ENCODE measurements around the gene TMEM132C.

Gene TMEM132C

GRCh38 chr12:128445415-128446127, 178.6 kb downstream of the TMEM132C start:
- DNase-seq (ENCODE audit: low read depth), result no peak
- TF ChIP-seq, protein P1, sequence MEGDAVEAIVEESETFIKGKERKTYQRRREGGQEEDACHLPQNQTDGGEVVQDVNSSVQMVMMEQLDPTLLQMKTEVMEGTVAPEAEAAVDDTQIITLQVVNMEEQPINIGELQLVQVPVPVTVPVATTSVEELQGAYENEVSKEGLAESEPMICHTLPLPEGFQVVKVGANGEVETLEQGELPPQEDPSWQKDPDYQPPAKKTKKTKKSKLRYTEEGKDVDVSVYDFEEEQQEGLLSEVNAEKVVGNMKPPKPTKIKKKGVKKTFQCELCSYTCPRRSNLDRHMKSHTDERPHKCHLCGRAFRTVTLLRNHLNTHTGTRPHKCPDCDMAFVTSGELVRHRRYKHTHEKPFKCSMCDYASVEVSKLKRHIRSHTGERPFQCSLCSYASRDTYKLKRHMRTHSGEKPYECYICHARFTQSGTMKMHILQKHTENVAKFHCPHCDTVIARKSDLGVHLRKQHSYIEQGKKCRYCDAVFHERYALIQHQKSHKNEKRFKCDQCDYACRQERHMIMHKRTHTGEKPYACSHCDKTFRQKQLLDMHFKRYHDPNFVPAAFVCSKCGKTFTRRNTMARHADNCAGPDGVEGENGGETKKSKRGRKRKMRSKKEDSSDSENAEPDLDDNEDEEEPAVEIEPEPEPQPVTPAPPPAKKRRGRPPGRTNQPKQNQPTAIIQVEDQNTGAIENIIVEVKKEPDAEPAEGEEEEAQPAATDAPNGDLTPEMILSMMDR (conservative IDR thresholded peaks at IDR 0.05; ENCODE audit: low read depth, low read length), result no peak
- no peak overlapping the region for H3K4me3 ChIP-seq (ENCODE audit: low read depth, low read length)

GRCh38 chr12:128449146-128449894, 182.3 kb downstream of the TMEM132C start:
- no peak for DNase-seq (ENCODE audit: low read depth)
- TF ChIP-seq, protein P1 (conservative IDR thresholded peaks at IDR 0.05; ENCODE audit: low read depth, low read length), result no peak
- no peak overlapping the region for H3K4me3 ChIP-seq (ENCODE audit: low read depth, low read length)

GRCh38 chr12:128450810-128451209, 183.8 kb downstream of the TMEM132C start:
- TF ChIP-seq, protein P1 (conservative IDR thresholded peaks at IDR 0.05; ENCODE audit: low read depth, low read length), result no peak
- no peak for DNase-seq (ENCODE audit: low read depth)
- H3K4me3 ChIP-seq (ENCODE audit: low read depth, low read length), result no peak overlapping the region

- H3K4me3 ChIP-seq (ENCODE audit: low read depth, low read length), result no peak overlapping the region
- DNase-seq (ENCODE audit: low read depth), result no peak
- TF ChIP-seq, protein P1 (conservative IDR thresholded peaks at IDR 0.05; ENCODE audit: low read depth, low read length), result no peak
Measured at GRCh38 chr12:128455851-128456250, 188.9 kb downstream of the TMEM132C start.

GRCh38 chr12:128456922-128457321, 190.0 kb downstream of the TMEM132C start:
- DNase-seq (ENCODE audit: low read depth), result no peak
- TF ChIP-seq, protein P1 (conservative IDR thresholded peaks at IDR 0.05; ENCODE audit: low read depth, low read length), result no peak
- H3K4me3 ChIP-seq (ENCODE audit: low read depth, low read length), result no peak overlapping the region

- TF ChIP-seq, protein P1 (conservative IDR thresholded peaks at IDR 0.05; ENCODE audit: low read depth, low read length), result no peak
- no peak overlapping the region for H3K4me3 ChIP-seq (ENCODE audit: low read depth, low read length)
- no peak for DNase-seq (ENCODE audit: low read depth)
Measured at GRCh38 chr12:128458301-128458974, 191.5 kb downstream of the TMEM132C start.
